Measurements from ENCODE around the gene KREMEN2. TPM values are rescaled to one million over a fixed set of nuclear protein-coding genes. Genes with fewer than 3 reads are reported as not detected.

The KREMEN2 gene
- polyA plus RNA-seq, 1 donor from 2014 or later: 1.5 TPM

GRCh38 chr16:2974319-2975056, 10.4 kb downstream of the KREMEN2 start:
- peaks cover 7% of the 10 kb centered on the region for H3K27me3 Mint-ChIP-seq
- peaks cover 4% of the 10 kb centered on the region for H3K36me3 Mint-ChIP-seq
- no peak overlapping the region for H3K4me3 Mint-ChIP-seq
- no peak overlapping the region for H3K27ac Mint-ChIP-seq
- no peaks in the 10 kb centered on the region for H3K9me3 Mint-ChIP-seq
- H3K4me1 Mint-ChIP-seq: peaks cover 0 to 3% (median 0%) of the 10 kb centered on the region in 3 donors

GRCh38 chr16:2975161-2975795, 11.2 kb downstream of the KREMEN2 start:
- Mint-ChIP-seq H3K4me1 (peaks cover 0 to 5% (median 0%) of the 10 kb centered on the region in 3 donors), H3K27me3 (peaks cover 7% of the 10 kb centered on the region), H3K36me3 (peaks cover 4% of the 10 kb centered on the region), H3K9me3 (no peaks in the 10 kb centered on the region), H3K27ac (no peak overlapping the region), H3K4me3 (no peak overlapping the region)

GRCh38 chr16:2976201-2976600, 12.1 kb downstream of the KREMEN2 start:
- H3K9me3 Mint-ChIP-seq: no peaks in the 10 kb centered on the region
- peaks cover 0 to 7% (median 0%) of the 10 kb centered on the region in 3 donors for H3K4me1 Mint-ChIP-seq
- H3K27ac Mint-ChIP-seq: no peak overlapping the region
- peaks cover 7% of the 10 kb centered on the region for H3K27me3 Mint-ChIP-seq
- no peak overlapping the region for H3K4me3 Mint-ChIP-seq
- no peaks in the 10 kb centered on the region for H3K36me3 Mint-ChIP-seq

- Mint-ChIP-seq H3K27me3 (peaks cover 7% of the 10 kb centered on the region), H3K36me3 (no peaks in the 10 kb centered on the region), H3K27ac (no peak overlapping the region), H3K4me3 (peak overlapping the region in 1 of 4 donors; percentile 50), H3K9me3 (no peaks in the 10 kb centered on the region), H3K4me1 (peaks cover 0 to 9% (median under 1%) of the 10 kb centered on the region in 3 donors)
Measured at GRCh38 chr16:2976673-2977072, 12.6 kb downstream of the KREMEN2 start.

- peaks cover 0 to 12% (median 2%) of the 10 kb centered on the region in 3 donors for H3K4me1 Mint-ChIP-seq
- H3K4me3 Mint-ChIP-seq: peak overlapping the region in 1 of 4 donors; percentile 50
- H3K27ac Mint-ChIP-seq: no peak overlapping the region
- H3K27me3 Mint-ChIP-seq: peaks cover 3% of the 10 kb centered on the region
- H3K36me3 Mint-ChIP-seq: no peaks in the 10 kb centered on the region
- no peaks in the 10 kb centered on the region for H3K9me3 Mint-ChIP-seq
Measured at GRCh38 chr16:2977440-2977839, 13.4 kb downstream of the KREMEN2 start.

GRCh38 chr16:2979669-2980226, 15.7 kb downstream of the KREMEN2 start:
- no peak overlapping the region for H3K27ac Mint-ChIP-seq
- peaks cover 0 to 17% (median 8%) of the 10 kb centered on the region in 3 donors for H3K4me1 Mint-ChIP-seq
- no peaks in the 10 kb centered on the region for H3K27me3 Mint-ChIP-seq
- no peaks in the 10 kb centered on the region for H3K9me3 Mint-ChIP-seq
- no peaks in the 10 kb centered on the region for H3K36me3 Mint-ChIP-seq
- peak overlapping the region; percentile 17 to 90 (median 75) for H3K4me3 Mint-ChIP-seq

GRCh38 chr16:2980227-2981176, 16.4 kb downstream of the KREMEN2 start, which contains the start of gene PKMYT1:
Gene PKMYT1, minus strand, starts transcription at chr16:2980446. Its CDS starts 789 bp downstream, at chr16:2979657.
- Mint-ChIP-seq H3K27me3 (no peaks in the 10 kb centered on the region), H3K4me3 (peak within 1 kb of the TSS; percentile 66 to 92 (median 86)), H3K4me1 (peaks cover 0 to 17% (median 8%) of the 10 kb centered on the region in 3 donors), H3K27ac (peak within 1 kb of the TSS in 2 of 3 donors; percentile 76 to 80), H3K9me3 (no peaks in the 10 kb centered on the region), H3K36me3 (no peaks in the 10 kb centered on the region)

- Mint-ChIP-seq H3K27me3 (no peaks in the 10 kb centered on the region), H3K9me3 (no peaks in the 10 kb centered on the region), H3K4me3 (peak overlapping the region; percentile 66 to 92 (median 86)), H3K27ac (peak overlapping the region; percentile 62 to 88 (median 80)), H3K4me1 (peaks cover 0 to 17% (median 8%) of the 10 kb centered on the region in 3 donors), H3K36me3 (no peaks in the 10 kb centered on the region)
Measured at GRCh38 chr16:2981177-2981898, 17.3 kb downstream of the KREMEN2 start.

- Mint-ChIP-seq H3K4me1 (peaks cover 0 to 17% (median 8%) of the 10 kb centered on the region in 3 donors), H3K9me3 (no peaks in the 10 kb centered on the region), H3K27me3 (no peaks in the 10 kb centered on the region), H3K4me3 (peak overlapping the region; percentile 51 to 89 (median 69)), H3K27ac (peak overlapping the region in 2 of 3 donors; percentile 62 to 88), H3K36me3 (no peaks in the 10 kb centered on the region)
Measured at GRCh38 chr16:2981899-2982250, 17.8 kb downstream of the KREMEN2 start.

GRCh38 chr16:2982402-2982801, 18.3 kb downstream of the KREMEN2 start:
- H3K4me3 Mint-ChIP-seq: peak overlapping the region in 3 of 4 donors; percentile 51 to 66 (median 63)
- H3K27me3 Mint-ChIP-seq: no peaks in the 10 kb centered on the region
- H3K36me3 Mint-ChIP-seq: no peaks in the 10 kb centered on the region
- H3K4me1 Mint-ChIP-seq: peaks cover 0 to 17% (median 8%) of the 10 kb centered on the region in 3 donors
- H3K9me3 Mint-ChIP-seq: no peaks in the 10 kb centered on the region
- peak overlapping the region in 1 of 3 donors; percentile 13 for H3K27ac Mint-ChIP-seq

- Mint-ChIP-seq H3K9me3 (no peaks in the 10 kb centered on the region), H3K4me1 (peaks cover 0 to 17% (median 8%) of the 10 kb centered on the region in 3 donors), H3K27ac (no peak overlapping the region), H3K4me3 (peak overlapping the region; percentile 34 to 82 (median 54)), H3K27me3 (no peaks in the 10 kb centered on the region), H3K36me3 (no peaks in the 10 kb centered on the region)
Measured at GRCh38 chr16:2983706-2984136, 19.6 kb downstream of the KREMEN2 start.

- no peak overlapping the region for H3K27ac Mint-ChIP-seq
- H3K4me1 Mint-ChIP-seq: peaks cover 0 to 16% (median 8%) of the 10 kb centered on the region in 3 donors
- no peaks in the 10 kb centered on the region for H3K27me3 Mint-ChIP-seq
- no peaks in the 10 kb centered on the region for H3K36me3 Mint-ChIP-seq
- H3K4me3 Mint-ChIP-seq: no peak overlapping the region
- H3K9me3 Mint-ChIP-seq: no peaks in the 10 kb centered on the region
Measured at GRCh38 chr16:2985462-2985861, 21.4 kb downstream of the KREMEN2 start.

- Mint-ChIP-seq H3K9me3 (no peaks in the 10 kb centered on the region), H3K27ac (no peak overlapping the region), H3K27me3 (no peaks in the 10 kb centered on the region), H3K4me3 (no peak overlapping the region), H3K4me1 (peaks cover 0 to 13% (median 8%) of the 10 kb centered on the region in 3 donors), H3K36me3 (no peaks in the 10 kb centered on the region)
Measured at GRCh38 chr16:2985893-2986355, 21.8 kb downstream of the KREMEN2 start.
